Mucosa of rectum (tissue), 2 donors: ENCODE data around the gene ACAP1.
A peak's percentile ranks its signal among the peaks of the same experiment; 100 is the strongest.
"Not testable (repeated sequence)": the region's sequence is repeated elsewhere in the genome, so short reads cannot be mapped to it uniquely, and the experiment has no call there.

Experiments
- H3K27ac ChIP-seq, 2 donors: one replicate each; pipeline ENCODE4 v1.7.0; 2013; ENCODE audit warnings: inconsistent platforms in 2 of 2, low read depth in 2 of 2, low read length in 2 of 2
- H3K27me3 ChIP-seq, 2 donors: one replicate each; pipeline ENCODE4 v1.7.0; 2013; ENCODE audit warnings: low read length in 2 of 2; ENCODE audit not compliant: control insufficient read depth in 2 of 2, insufficient read depth in 2 of 2
- H3K36me3 ChIP-seq, 2 donors: one replicate each; pipeline ENCODE4 v1.7.0; 2013; ENCODE audit warnings: low read length in 2 of 2; ENCODE audit not compliant: control insufficient read depth in 2 of 2, insufficient read depth in 2 of 2
- H3K4me1 ChIP-seq, 2 donors: one replicate each; pipeline ENCODE4 v1.7.0; 2013; ENCODE audit warnings: low read length in 2 of 2, mild to moderate bottlenecking in 1 of 2; ENCODE audit not compliant: control insufficient read depth in 2 of 2, insufficient read depth in 2 of 2
- H3K4me3 ChIP-seq, 2 donors: one replicate each; pipeline ENCODE4 v1.7.0; 2013; ENCODE audit warnings: low read length in 2 of 2
- H3K9ac ChIP-seq, 2 donors: one replicate each; pipeline ENCODE4 v1.7.0; 2013; ENCODE audit warnings: low read length in 2 of 2, low read depth in 1 of 2, mild to moderate bottlenecking in 1 of 2
- H3K9me3 ChIP-seq, 2 donors: one replicate each; pipeline ENCODE4 v1.7.0; 2013; ENCODE audit warnings: low read length in 2 of 2; ENCODE audit not compliant: control insufficient read depth in 2 of 2
- donor health status: healthy.
- donor health status: Normal muscosa, but diverticular disease.

ACAP1 gene

DNA sequence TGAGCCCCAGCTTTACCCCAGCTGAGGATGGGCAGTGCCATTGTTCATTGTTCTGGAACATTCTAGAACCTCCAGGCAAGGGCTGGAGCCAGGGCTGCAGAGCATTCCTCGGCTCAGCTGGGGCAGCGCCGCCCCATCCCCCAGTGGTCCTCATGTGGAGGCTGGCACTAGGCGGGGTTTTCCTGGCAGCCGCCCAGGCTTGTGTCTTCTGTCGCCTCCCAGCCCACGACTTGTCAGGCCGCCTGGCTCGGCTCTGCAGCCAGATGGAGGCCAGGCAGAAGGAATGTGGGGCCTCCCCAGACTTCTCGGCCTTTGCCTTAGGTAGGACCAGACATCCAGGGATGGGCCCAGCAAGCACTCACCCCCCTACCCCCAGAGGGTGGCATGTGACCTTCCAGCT is 18.7 kb downstream of the ACAP1 start, which contains the start of gene TMEM95:
TMEM95 (plus strand) TSS at position 104 of the 400 bp plus-strand sequence; CDS start at position 153, 49 bp downstream.
- Histone ChIP-seq H3K9me3 (no peaks in the 10 kb centered on the region), H3K36me3 (no peaks in the 10 kb centered on the region), H3K27ac (peak within 1 kb of the TSS in 1 of 2 donors; percentile 61), H3K9ac (peak within 1 kb of the TSS; percentile 24 to 34), H3K27me3 (no peaks in the 10 kb centered on the region), H3K4me1 (peaks cover 22 to 35% of the 10 kb centered on the region in 2 donors), H3K4me3 (no peak within 1 kb of the TSS)

DNA sequence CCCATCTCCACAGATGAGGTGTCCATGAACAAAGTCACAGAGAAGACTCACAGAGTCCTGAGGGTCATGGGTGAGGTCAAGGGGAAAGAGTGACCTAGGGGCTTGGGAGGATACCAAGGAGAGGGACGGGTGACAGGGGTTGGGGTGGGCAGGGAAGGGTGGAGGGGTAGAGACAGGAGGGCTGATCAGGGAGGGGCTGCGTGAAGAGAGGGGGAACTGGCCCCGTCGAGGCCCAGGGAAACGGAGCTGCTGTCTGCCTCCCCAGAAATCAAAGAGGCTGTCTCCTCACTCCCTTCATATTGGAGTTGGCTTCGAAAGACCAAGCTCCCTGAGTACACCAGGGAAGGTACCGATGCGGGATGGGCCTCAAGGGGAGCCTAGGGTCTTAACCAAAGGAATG is 19.2 kb downstream of the ACAP1 start:
- no peak overlapping the region for H3K4me3 ChIP-seq
- H3K4me1 ChIP-seq: peaks cover 22 to 32% of the 10 kb centered on the region in 2 donors
- no peaks in the 10 kb centered on the region for H3K9me3 ChIP-seq
- H3K9ac ChIP-seq: peak overlapping the region in 1 of 2 donors; percentile 24
- H3K27me3 ChIP-seq: no peaks in the 10 kb centered on the region
- H3K36me3 ChIP-seq: no peaks in the 10 kb centered on the region
- peak overlapping the region in 1 of 2 donors; percentile 61 for H3K27ac ChIP-seq

DNA sequence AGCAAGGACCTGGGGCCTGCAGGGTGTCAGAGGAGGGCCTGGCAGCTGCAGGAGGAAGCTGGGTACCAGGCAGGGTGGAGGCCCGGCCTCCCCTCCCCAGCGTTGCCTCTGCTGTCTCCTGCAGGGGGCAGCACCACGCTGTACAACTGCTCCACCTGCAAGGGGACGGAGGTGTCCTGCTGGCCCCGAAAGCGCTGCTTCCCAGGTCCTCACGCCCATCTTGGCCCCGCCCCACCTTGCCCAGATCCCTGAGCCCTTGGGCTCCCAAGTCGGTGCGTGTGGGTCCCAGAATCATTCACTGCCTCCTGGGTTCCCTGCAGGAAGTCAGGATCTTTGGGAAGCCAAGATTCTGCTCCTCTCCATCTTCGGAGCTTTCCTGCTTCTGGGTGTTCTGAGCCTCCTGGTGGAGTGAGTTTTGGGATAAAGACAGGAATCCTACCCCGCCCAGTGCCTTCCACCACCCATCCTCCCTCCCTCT is 19.8 kb downstream of the ACAP1 start:
- no peaks in the 10 kb centered on the region for H3K9me3 ChIP-seq
- peaks cover 18 to 29% of the 10 kb centered on the region in 2 donors for H3K4me1 ChIP-seq
- no peaks in the 10 kb centered on the region for H3K27me3 ChIP-seq
- peak overlapping the region in 1 of 2 donors; percentile 24 for H3K9ac ChIP-seq
- peak overlapping the region in 1 of 2 donors; percentile 41 for H3K4me3 ChIP-seq
- H3K27ac ChIP-seq: peak overlapping the region in 1 of 2 donors; percentile 61
- no peaks in the 10 kb centered on the region for H3K36me3 ChIP-seq

DNA sequence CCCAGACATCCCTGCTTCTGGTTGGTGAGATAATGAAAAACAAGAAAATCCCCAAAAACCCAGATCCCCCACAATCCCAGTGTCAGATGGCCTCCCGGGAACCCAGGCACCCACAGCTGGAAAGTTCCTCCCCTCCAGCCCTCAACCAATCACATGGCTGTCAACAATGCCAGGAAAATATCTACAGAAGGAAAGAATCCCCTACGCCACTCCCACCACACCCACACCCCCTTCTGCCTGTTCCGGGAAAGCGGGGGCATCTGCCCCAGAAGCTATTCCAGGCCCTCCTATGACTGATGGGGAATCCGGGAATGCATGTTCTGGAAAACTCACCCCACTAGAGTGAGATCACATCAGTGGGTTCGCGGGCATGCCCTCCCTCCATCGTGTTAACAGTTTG is 20.4 kb downstream of the ACAP1 start:
- Histone ChIP-seq H3K36me3 (no peaks in the 10 kb centered on the region), H3K27me3 (peaks cover 0 to under 1% of the 10 kb centered on the region in 2 donors), H3K4me3 (no peak overlapping the region), H3K9me3 (no peaks in the 10 kb centered on the region), H3K4me1 (peaks cover 17 to 26% of the 10 kb centered on the region in 2 donors), H3K9ac (peak overlapping the region in 1 of 2 donors; percentile 17), H3K27ac (peak overlapping the region; percentile 61 to 67)

DNA sequence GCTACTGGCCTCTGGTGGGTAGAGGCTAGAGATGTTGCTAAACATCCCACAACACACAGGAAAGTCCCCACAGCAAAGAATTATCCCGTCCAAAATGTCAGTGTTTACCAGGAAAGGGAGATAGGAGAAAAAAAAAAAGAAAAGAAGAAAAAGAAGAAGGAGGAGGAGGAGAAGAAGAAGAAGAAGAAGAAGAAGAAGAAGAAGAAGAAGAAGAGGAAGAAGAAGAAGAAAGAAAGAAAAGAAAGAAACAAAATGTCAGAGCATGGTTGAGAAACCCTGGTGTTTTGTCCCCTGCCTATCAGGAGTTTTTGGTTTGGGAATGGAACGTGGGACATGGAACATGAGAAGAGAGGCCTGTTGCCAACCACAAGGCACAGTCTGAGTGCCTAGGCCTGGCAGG is 21.1 kb downstream of the ACAP1 start:
- Histone ChIP-seq H3K27me3 (peaks cover 0 to 2% of the 10 kb centered on the region in 2 donors), H3K4me1 (peaks cover 14 to 25% of the 10 kb centered on the region in 2 donors), H3K4me3 (no peak overlapping the region), H3K27ac (peak overlapping the region; percentile 61 to 67), H3K9me3 (no peaks in the 10 kb centered on the region), H3K9ac (no peak overlapping the region), H3K36me3 (no peaks in the 10 kb centered on the region)

DNA sequence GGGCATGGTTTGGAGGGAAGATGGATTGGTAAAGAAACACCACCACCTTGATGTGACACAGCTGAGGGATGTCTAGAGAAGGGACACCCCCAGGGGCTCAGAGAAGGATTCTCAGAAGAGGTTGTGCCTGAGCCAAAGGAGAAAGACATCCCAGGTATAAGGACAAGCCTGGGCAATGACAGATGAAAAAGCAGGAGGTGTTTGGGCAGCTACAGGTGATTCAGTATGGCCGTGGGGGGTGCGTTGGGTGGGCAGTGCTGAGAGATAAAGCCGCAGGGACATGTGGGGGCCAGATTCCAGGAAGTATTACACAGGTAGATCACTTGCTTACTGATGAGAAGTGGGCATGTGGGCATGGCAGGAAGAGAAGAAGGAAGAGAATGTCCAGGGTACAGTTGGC is 25.6 kb downstream of the ACAP1 start:
- H3K9ac ChIP-seq: no peak overlapping the region
- H3K9me3 ChIP-seq: no peaks in the 10 kb centered on the region
- H3K4me1 ChIP-seq: no peaks in the 10 kb centered on the region
- no peak overlapping the region for H3K27ac ChIP-seq
- H3K4me3 ChIP-seq: no peak overlapping the region
- H3K36me3 ChIP-seq: no peaks in the 10 kb centered on the region
- H3K27me3 ChIP-seq: peaks cover 0 to 2% of the 10 kb centered on the region in 2 donors

DNA sequence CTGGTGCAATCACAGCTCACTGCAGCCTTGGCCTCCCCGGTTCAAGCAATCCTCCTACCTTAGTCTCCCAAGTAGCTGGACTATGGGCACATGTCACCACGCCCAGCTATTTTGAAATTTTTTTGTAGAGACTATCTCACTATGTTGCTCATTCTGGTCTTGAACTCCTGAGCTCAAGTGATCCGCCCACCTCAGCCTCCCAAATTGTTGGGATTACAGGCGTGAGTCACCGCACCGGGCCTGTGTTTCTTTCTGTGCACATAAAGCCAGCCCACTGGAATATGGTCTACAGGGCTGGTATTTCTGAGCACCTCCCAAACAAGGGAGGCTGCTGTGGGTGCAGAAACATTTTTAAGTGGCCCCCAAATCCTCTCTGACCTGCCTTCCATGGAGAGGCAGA is 27.0 kb downstream of the ACAP1 start:
- H3K9ac ChIP-seq: no peak overlapping the region
- no peaks in the 10 kb centered on the region for H3K36me3 ChIP-seq
- H3K4me1 ChIP-seq: no peaks in the 10 kb centered on the region
- H3K27me3 ChIP-seq: peaks cover 0 to 2% of the 10 kb centered on the region in 2 donors
- H3K9me3 ChIP-seq: no peaks in the 10 kb centered on the region
- no peak overlapping the region for H3K4me3 ChIP-seq
- H3K27ac ChIP-seq: no peak overlapping the region

DNA sequence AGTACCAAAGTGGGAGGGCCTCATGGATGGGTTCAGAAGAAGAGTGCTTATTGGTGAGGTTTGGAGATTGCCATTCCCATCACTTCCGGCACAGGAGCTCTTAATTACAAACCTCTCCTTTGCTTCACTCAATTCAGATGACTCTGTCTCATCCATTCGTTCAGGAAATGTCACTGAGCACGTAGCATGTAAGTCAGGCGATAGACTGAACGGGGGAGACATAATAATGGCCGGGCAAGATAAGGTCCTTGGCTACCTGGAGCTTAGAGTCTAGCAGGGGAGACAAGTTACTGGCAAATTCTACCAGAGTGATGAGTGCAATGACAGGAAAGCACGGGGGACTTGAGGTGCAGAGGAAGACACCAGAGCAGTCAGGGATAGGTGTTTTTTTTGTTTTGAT is 29.6 kb downstream of the ACAP1 start:
- H3K4me1 ChIP-seq, H3K27ac ChIP-seq, H3K4me3 ChIP-seq, H3K9me3 ChIP-seq, H3K27me3 ChIP-seq, H3K9ac ChIP-seq, H3K36me3 ChIP-seq: not testable (repeated sequence)

DNA sequence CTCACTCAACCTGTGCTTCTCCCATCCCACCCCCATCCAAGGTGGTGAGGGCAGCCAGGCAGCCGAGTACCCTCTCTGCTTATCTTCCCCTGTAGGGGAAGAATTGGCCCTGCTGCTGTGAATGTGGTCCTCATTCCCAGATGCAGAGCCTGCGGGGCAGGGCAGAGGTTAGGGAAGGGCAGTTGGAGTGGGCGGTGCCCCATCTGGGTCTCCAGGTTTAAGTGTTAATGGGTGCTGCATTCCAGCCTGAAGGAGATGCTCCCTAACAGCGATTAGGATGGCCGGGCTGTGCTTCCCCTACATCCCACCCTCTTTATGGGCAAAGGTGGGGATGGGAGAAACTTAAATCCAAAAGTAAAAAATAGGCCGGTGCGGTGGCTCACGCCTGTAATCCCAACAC is 30.8 kb downstream of the ACAP1 start:
- no peak overlapping the region for H3K9ac ChIP-seq
- no peaks in the 10 kb centered on the region for H3K9me3 ChIP-seq
- no peak overlapping the region for H3K4me3 ChIP-seq
- H3K4me1 ChIP-seq: no peaks in the 10 kb centered on the region
- no peaks in the 10 kb centered on the region for H3K27me3 ChIP-seq
- no peaks in the 10 kb centered on the region for H3K36me3 ChIP-seq
- no peak overlapping the region for H3K27ac ChIP-seq

DNA sequence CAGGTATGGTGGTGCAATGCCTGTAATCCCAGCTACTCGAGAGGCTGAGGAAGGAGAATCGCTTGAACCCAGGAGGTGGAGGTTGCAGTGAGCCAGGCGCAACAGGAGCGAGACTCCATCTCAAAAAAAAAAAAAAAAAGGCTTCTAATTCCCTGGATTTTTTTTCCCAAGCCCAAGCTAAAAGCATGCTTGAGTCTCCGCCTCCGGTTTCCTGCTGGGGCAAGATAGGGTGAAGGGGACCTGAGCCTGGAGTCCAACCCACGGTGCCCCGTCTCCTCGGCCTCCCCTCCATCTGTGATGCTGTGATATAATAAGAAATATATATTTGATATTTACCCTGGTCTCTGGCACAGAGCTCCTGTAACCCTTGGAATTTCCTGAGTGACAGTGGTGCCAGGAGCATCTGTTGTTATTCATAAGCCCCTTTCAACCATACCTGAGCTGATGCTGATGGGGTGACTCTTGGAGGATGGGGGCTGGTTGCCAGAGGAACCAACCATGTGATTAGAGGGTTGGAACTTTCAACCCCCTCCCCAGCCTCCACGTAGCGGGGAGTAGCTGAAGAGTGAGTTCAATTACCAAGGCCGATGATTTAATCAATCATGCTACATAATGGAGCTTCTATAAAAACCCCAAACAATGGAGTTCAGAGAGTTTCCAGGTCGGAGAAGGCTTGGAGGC is 31.7 kb downstream of the ACAP1 start:
- H3K9me3 ChIP-seq: no peaks in the 10 kb centered on the region
- H3K9ac ChIP-seq: no peak overlapping the region
- no peaks in the 10 kb centered on the region for H3K36me3 ChIP-seq
- no peaks in the 10 kb centered on the region for H3K4me1 ChIP-seq
- H3K4me3 ChIP-seq: no peak overlapping the region
- H3K27me3 ChIP-seq: no peaks in the 10 kb centered on the region
- no peak overlapping the region for H3K27ac ChIP-seq
